Activated T-cell treated with anti-CD3 and anti-CD28 coated beads, Interleukin-2, amount 50 U/mL, for 72 hours (primary cell): ENCODE data around the gene TRIM32. TPM values are rescaled to one million over a fixed set of nuclear protein-coding genes. Genes with fewer than 3 reads are reported as not detected.
A peak's percentile ranks its signal among the peaks of the same experiment; 100 is the strongest.

ENCODE experiments used
- ATAC-seq, 2 donors: fragments of 150-1000 bp; cut with Tn5 transposase; replicated peaks in 1 of 2; 2 replicates each; pipeline ENCODE4 v1.10.0; 2021; ENCODE audit warnings: moderate library complexity in 2 of 2, mild to moderate bottlenecking in 1 of 2
- DNase-seq, 2 donors: peaks; one replicate each; pipeline ENCODE4 v3.0.0; 2021 to 2022; ENCODE audit warnings: mixed read lengths in 1 of 2
- H3K27ac Mint-ChIP-seq: one replicate; pipeline ENCODE4 v1.8.0; 2022; ENCODE audit warnings: mild to moderate bottlenecking, moderate library complexity, mixed read lengths
- H3K27me3 Mint-ChIP-seq: one replicate; pipeline ENCODE4 v1.8.0; 2022; ENCODE audit warnings: low read depth, mixed read lengths
- H3K36me3 Mint-ChIP-seq, 2 donors: one replicate each; pipeline ENCODE4 v1.8.0; 2022; ENCODE audit warnings: mixed read lengths in 2 of 2, mild to moderate bottlenecking in 1 of 2; ENCODE audit not compliant: insufficient read depth in 2 of 2
- H3K4me1 Mint-ChIP-seq: one replicate; pipeline ENCODE4 v1.8.0; 2022; ENCODE audit warnings: low read depth, mixed read lengths
- H3K4me3 Mint-ChIP-seq, 2 donors: one replicate each; pipeline ENCODE4 v1.8.0; 2022; ENCODE audit warnings: mild to moderate bottlenecking in 2 of 2, mixed read lengths in 2 of 2, moderate library complexity in 2 of 2
- H3K9me3 Mint-ChIP-seq, 2 donors: one replicate each; pipeline ENCODE4 v1.8.0; 2022; ENCODE audit warnings: mixed read lengths in 2 of 2
- total RNA-seq, 2 donors: library from RNA; stranded (reverse); gene quantifications; one replicate each; pipeline ENCODE4 v1.2.3, GENCODE V29; 2022

The TRIM32 gene
- total RNA-seq, 2 donors from 2014 or later, result 12.6 to 13.6 TPM

DNA sequence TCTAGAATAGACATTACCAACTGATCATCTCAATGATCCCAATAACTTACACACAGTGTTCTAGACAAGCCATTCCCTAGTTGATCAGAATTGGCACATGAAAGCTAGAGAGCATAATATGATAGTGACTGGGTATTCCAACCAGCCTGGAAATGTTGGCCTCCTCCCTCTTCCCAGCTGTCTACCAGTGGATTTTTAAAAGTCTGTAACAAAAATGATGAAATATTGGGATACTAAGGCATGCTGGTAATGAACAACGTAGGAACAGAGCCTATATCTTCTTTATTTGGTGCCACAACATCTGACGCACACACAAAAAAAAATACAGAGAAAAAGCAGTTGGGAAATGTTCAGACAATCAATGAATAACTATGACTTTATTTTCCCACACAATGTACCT lies 34.8 kb downstream of the TRIM32 start:
- H3K36me3 Mint-ChIP-seq, result peaks cover 0 to 2% of the 10 kb centered on the region in 2 donors
- H3K27me3 Mint-ChIP-seq, result peaks cover 23% of the 10 kb centered on the region
- H3K27ac Mint-ChIP-seq, result no peak overlapping the region
- H3K9me3 Mint-ChIP-seq, result peaks cover 1 to 5% of the 10 kb centered on the region in 2 donors
- no peak for DNase-seq
- ATAC-seq, result no peak
- no peaks in the 10 kb centered on the region for H3K4me1 Mint-ChIP-seq
- no peak overlapping the region for H3K4me3 Mint-ChIP-seq

DNA sequence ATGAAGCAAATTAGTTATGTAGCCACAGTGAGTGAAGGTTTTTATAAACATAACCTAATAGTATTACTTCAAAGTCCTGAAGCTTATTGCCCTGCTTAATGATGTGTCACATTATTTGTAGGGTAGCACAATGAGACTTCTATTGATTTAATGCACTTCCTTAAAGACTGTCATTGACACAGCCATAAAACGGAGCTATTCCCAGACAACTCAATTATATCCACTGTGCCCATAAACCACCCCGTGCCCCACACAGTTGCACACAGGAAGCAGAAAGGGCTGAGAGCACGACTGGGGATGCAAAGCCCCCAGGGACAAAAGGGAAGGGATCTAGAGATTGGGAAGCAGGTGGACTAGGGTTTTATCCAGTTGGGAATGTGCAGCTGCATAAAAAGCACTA lies 37.0 kb downstream of the TRIM32 start:
- peaks cover 1 to 5% of the 10 kb centered on the region in 2 donors for H3K9me3 Mint-ChIP-seq
- ATAC-seq (no peak), DNase-seq (no peak)
- no peaks in the 10 kb centered on the region for H3K4me1 Mint-ChIP-seq
- no peak overlapping the region for H3K27ac Mint-ChIP-seq
- H3K27me3 Mint-ChIP-seq, result peaks cover 23% of the 10 kb centered on the region
- peaks cover 0 to 2% of the 10 kb centered on the region in 2 donors for H3K36me3 Mint-ChIP-seq
- H3K4me3 Mint-ChIP-seq, result no peak overlapping the region

DNA sequence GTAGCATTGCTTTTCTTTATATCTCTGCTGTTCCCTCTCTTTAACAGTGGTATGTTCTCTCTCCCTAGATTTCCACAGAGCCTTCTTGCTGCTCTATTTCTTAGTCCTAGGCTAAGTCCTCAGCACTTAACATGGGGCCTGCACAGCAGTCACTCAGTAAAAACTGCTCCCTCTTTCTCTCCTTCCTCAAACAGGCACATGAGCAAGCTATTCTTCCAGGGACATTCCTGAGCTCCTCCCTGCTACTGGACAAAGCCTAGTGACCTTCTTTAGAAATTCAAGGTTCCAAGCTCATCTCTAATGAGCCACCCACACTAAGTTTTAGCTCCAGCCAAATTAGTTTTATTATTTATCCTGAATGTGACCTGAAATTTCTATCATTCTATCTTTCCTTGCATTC lies 39.5 kb downstream of the TRIM32 start:
- H3K27ac Mint-ChIP-seq, result no peak overlapping the region
- no peaks in the 10 kb centered on the region for H3K4me1 Mint-ChIP-seq

DNA sequence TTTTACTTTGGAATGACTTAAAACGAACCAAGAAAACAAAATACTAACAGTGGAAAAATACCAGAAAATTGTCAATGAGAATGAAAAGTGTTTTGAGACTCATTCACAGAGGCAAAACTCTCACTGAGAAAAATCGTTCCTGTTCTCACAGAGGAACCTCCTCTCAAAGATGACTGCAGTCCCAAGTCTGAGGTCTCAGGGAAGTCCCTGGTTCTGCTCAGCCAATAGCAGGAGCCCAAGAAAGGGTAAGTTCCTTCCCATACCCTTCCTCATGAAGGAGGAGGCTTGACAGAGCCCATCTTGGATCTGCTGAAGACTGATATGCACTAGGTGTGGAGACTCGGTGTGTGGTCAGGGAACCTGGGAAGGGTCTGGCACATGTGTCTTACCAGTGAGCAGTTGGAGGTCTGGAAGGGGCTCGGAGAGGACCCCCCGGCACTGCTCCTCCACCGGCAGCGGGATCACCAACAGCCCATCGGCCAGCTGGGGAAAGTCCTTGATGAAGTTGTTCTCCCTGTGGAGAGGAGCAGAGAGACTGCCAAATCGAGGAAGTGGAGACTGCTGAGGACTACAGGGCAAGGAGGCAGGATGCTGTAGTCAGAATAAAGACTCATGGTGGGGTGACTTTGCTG lies 46.0 kb downstream of the TRIM32 start:
- Mint-ChIP-seq H3K27me3 (peaks cover 28% of the 10 kb centered on the region), H3K9me3 (peaks cover 0 to 1% of the 10 kb centered on the region in 2 donors), H3K4me3 (no peak overlapping the region), H3K36me3 (no peaks in the 10 kb centered on the region), H3K4me1 (no peaks in the 10 kb centered on the region), H3K27ac (no peak overlapping the region)
- ATAC-seq (no peak), DNase-seq (no peak)

More for the DNA sequence above, 39.5 kb downstream of the TRIM32 start:
- Mint-ChIP-seq H3K9me3 (no peaks in the 10 kb centered on the region), H3K4me3 (no peak overlapping the region), H3K36me3 (no peaks in the 10 kb centered on the region), H3K27me3 (peaks cover 7% of the 10 kb centered on the region)
- DNase-seq, result no peak
- ATAC-seq, result no peak

DNA sequence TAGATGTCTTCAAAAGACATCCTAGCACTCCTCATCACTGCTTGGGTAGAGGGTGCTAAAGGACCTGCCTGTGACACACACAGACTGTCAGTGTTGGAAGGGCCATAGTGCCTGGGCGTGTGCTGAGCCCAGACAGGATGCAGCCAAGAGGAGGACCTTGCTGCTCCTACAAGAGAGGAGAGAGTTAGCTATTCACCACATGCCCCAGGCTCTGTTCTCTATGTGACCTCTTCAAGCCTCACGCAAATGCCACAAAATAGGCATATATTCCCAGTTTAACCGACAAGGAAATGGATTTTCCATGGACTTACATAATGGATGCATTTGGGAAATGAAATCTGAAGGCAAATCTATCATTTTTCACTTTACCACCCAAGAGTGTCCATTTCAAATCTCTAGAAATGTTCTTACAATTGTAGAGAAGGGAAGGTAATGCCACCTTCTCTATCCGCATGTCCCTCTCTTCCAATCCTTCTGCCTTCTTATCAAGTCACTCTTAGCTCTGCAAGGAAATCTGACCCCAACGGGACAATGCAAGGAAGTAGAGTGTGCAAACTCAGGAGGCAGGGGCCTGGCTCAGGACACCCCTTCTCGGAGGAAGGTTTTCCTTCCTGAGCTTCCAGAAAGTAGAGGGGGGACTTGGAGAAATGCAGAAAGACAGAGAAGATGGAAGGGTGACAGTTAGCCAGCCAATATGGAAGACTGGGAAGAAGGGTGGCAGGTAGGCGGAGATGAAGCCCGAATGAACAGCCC lies 49.5 kb downstream of the TRIM32 start:
- peaks cover 28% of the 10 kb centered on the region for H3K27me3 Mint-ChIP-seq
- ATAC-seq, result no peak

DNA sequence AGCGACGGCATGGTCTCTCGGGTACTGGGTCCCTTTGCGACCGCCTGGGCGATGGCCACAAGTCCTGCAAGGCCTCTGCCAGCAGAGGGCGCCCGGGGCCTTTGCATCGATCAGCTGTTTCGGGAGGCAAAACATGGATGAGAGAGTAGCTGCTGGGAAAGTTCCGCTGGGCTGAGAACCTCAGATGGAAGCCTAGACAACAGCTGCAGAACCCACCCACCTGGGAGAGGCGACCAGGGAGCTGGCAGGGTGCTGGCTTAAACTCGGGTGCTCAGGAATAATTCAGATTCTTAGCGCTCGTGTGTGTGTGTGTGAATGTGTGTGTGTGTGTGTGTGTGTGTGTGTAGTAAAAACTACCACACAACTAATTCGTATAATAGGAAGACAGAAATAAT lies 50.0 kb downstream of the TRIM32 start:
- Mint-ChIP-seq H3K4me1 (no peaks in the 10 kb centered on the region), H3K9me3 (peaks cover 0 to 1% of the 10 kb centered on the region in 2 donors), H3K4me3 (no peak overlapping the region), H3K27me3 (peaks cover 26% of the 10 kb centered on the region), H3K36me3 (no peaks in the 10 kb centered on the region), H3K27ac (no peak overlapping the region)
- DNase-seq (peak; percentile 58 to 73), ATAC-seq (peak in 1 of 2 donors; percentile 54)

More for the DNA sequence above, 49.5 kb downstream of the TRIM32 start:
- peaks cover 0 to 1% of the 10 kb centered on the region in 2 donors for H3K9me3 Mint-ChIP-seq
- H3K27ac Mint-ChIP-seq, result no peak overlapping the region
- no peak overlapping the region for H3K4me3 Mint-ChIP-seq
- no peak for DNase-seq
- H3K36me3 Mint-ChIP-seq, result no peaks in the 10 kb centered on the region
- no peaks in the 10 kb centered on the region for H3K4me1 Mint-ChIP-seq

DNA sequence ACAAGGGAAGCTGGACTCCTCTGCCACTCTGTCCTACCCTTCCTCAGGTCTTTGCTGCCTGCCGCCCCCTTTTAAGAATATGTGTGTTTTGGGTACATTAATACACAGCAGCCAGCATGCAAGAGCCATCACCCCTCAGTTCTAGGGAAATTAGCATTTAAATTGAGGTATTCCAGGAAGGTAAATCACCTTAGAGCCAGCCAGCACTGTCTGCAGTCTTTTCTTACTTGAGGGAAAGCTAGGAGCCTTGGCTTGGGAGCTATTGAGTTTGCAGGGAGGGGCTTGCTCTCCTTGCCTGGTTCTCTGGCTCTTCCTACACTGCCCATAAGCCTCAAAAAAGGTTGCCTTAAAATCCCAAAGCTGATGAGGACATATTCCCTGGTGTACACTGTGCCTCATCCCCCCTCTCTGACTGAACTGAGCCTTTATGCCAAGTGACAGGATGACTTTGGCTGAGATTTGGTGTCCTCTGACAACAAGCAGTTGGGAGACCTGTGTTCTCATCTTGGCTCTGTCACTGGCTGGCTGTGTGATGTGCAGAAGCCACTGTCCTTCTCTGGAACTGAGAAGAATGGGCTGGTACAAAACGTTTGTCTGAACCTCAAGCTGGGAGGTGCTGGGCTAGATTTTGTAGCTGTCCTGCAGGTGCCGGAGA lies 54.1 kb downstream of the TRIM32 start:
- H3K4me1 Mint-ChIP-seq, result no peaks in the 10 kb centered on the region
- no peak overlapping the region for H3K27ac Mint-ChIP-seq
- H3K27me3 Mint-ChIP-seq, result peaks cover 27% of the 10 kb centered on the region
- DNase-seq, result no peak
- H3K36me3 Mint-ChIP-seq, result no peaks in the 10 kb centered on the region
- H3K9me3 Mint-ChIP-seq, result peaks cover 0 to 1% of the 10 kb centered on the region in 2 donors
- no peak overlapping the region for H3K4me3 Mint-ChIP-seq
- no peak for ATAC-seq

DNA sequence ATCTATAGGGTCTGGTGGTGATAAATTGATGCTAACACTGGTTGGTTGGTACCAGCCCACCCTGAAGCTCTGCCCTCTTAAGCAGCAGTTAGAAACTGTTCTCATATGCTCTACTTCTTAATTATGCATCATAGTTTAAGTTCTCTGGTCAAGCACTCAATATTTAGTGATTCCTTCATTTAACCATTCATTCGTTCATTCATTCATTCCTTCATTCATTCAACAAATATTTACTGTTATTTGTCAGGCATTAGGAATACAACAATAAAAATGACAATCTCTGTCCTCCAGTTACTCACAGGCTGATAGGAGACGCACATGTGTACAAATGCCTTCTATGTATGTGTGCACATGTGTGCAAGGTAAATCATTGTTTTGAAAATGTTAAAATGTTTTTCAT lies 54.6 kb downstream of the TRIM32 start:
- Mint-ChIP-seq H3K36me3 (no peaks in the 10 kb centered on the region), H3K4me3 (no peak overlapping the region), H3K4me1 (no peaks in the 10 kb centered on the region), H3K27me3 (peaks cover 27% of the 10 kb centered on the region), H3K27ac (no peak overlapping the region), H3K9me3 (peaks cover 0 to 1% of the 10 kb centered on the region in 2 donors)
- no peak for DNase-seq
- ATAC-seq, result no peak

DNA sequence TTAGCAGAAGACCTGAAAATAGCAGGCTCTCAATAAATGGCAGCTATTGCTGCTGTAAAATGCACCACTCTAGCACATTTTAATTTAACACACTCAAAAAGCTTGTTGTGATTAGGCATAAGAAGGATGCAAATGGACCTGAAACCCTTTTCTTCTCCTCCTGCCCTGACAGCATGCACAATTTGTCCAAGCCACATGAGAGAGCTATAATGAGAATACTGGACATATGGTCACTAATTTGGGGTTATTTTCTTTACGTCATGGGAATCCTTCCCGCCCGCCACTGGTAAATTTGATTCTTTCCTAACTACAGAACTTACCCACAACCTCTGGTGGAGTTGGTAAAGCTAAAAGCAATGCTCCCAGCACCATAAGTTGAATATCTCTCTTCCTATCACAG lies 62.1 kb downstream of the TRIM32 start:
- Mint-ChIP-seq H3K9me3 (no peaks in the 10 kb centered on the region), H3K4me3 (no peak overlapping the region), H3K27me3 (peaks cover 20% of the 10 kb centered on the region), H3K27ac (no peak overlapping the region), H3K36me3 (no peaks in the 10 kb centered on the region), H3K4me1 (no peaks in the 10 kb centered on the region)
- DNase-seq, result no peak
- no peak for ATAC-seq

DNA sequence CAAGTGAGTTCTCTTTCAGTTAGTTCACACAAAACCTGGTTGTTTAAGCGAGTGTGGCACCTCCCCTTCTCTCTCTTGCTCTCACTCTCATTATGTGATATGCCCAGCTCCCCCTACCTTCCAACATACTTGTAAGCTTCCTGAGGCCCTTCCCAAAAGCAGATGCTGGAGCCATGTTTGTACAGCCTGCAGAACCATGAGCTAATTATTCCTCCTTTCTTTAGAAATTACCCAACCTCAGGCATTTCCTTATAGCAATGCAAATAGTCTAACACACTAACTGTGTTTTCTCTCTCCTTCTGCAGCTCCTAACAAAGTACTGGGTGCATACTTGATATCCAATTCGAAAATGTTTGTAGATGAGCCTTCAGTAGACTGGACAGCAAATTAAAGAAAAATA lies 62.7 kb downstream of the TRIM32 start:
- Mint-ChIP-seq H3K9me3 (no peaks in the 10 kb centered on the region), H3K4me1 (no peaks in the 10 kb centered on the region), H3K4me3 (no peak overlapping the region), H3K36me3 (no peaks in the 10 kb centered on the region), H3K27me3 (peaks cover 20% of the 10 kb centered on the region), H3K27ac (no peak overlapping the region)
- ATAC-seq, result no peak
- no peak for DNase-seq

DNA sequence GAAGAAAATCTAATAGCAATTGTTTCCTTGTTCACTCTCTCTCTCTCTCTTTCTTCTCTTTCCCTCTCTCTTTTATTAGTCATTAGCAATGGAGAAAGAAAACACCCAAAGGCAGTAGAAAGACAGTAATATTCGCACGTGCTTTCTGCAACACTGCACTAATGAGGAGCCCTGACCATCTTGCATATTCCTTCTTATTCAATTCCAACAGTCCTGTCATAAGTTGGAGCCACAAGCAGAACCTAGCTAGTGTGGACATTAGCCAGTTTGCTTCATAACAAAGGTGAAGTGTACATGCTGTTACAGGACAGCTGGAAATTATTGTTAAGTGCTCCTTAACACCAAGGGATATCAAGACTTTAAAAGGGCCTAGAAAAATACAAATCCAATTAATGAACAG lies 63.4 kb downstream of the TRIM32 start:
- Mint-ChIP-seq H3K36me3 (no peaks in the 10 kb centered on the region), H3K4me1 (no peaks in the 10 kb centered on the region), H3K27ac (no peak overlapping the region), H3K4me3 (no peak overlapping the region), H3K27me3 (peaks cover 20% of the 10 kb centered on the region), H3K9me3 (peaks cover 0 to under 1% of the 10 kb centered on the region in 2 donors)
- no peak for DNase-seq
- ATAC-seq, result no peak
